Omental fat pad (tissue), 4 donors: ENCODE results near the gene TBC1D2B. TPM values are rescaled to one million over a fixed set of nuclear protein-coding genes. Genes with fewer than 3 reads are reported as not detected.
A peak's percentile ranks its signal among the peaks of the same experiment; 100 is the strongest.

Source experiments
- ATAC-seq: fragments of 150-250 bp; one replicate; pipeline ENCODE4 v1.9.1; 2016; ENCODE audit warnings: mild to moderate bottlenecking, moderate library complexity; ENCODE audit not compliant: low FRiP score
- DNase-seq: peaks from one replicate; pipeline ENCODE4 v3.0.0-alpha.2; 2019; ENCODE audit warnings: low spot score
- total RNA-seq, 4 donors: library from RNA; depleted of rRNA; stranded (reverse); fragments of >200 nt; gene quantifications; one replicate each; pipeline ENCODE4 v1.1.0, GENCODE V29; 2016
- TF ChIP-seq, protein P1 (sequence below), 3 donors: fragments of 450-650 bp; IDR thresholded peaks; one replicate each; pipeline ENCODE4 v1.5.1; 2016 to 2017; ENCODE audit warnings: antibody characterized with exemption in 3 of 3, mild to moderate bottlenecking in 3 of 3, moderate library complexity in 2 of 3

Gene TBC1D2B
- total RNA-seq, 4 donors from 2014 or later = 50.3 to 134 (median 95.5) TPM

DNA sequence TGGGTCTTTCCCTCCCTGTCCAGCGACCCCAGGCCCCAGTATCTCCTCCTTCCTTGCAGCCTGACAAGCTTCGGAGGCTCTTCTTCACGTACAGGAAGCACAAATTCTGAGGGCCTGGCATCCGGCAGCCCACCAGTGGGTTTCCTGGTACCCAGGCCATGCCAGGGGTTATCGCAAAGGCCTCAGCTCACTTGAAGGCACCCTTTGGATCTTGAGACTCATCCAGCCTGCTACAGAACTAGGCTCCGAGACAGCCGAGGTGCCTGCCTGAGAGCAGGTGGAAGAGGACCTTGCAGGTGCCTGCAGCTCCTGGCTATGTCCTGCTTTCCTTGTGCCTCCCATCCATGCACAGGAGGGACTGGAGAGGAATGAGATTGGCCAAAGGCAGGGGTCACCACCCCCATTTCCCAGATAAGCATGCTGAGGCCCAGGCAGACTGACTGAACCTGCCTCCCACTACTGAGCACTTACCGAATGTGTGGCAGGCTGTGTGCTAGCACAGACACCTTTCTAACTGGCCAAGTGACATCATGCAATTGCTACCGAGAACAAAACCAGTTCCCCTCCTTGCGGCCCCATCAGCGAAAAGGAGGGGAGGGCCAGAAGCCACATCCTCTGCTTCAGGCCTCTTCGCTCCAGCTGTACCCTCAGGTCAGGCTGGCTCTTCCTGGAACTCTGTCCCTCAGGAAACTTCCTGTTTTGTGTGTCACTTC is 26.1 kb upstream of the TBC1D2B start:
- no peak for DNase-seq
- TF ChIP-seq, protein P1, sequence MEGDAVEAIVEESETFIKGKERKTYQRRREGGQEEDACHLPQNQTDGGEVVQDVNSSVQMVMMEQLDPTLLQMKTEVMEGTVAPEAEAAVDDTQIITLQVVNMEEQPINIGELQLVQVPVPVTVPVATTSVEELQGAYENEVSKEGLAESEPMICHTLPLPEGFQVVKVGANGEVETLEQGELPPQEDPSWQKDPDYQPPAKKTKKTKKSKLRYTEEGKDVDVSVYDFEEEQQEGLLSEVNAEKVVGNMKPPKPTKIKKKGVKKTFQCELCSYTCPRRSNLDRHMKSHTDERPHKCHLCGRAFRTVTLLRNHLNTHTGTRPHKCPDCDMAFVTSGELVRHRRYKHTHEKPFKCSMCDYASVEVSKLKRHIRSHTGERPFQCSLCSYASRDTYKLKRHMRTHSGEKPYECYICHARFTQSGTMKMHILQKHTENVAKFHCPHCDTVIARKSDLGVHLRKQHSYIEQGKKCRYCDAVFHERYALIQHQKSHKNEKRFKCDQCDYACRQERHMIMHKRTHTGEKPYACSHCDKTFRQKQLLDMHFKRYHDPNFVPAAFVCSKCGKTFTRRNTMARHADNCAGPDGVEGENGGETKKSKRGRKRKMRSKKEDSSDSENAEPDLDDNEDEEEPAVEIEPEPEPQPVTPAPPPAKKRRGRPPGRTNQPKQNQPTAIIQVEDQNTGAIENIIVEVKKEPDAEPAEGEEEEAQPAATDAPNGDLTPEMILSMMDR (IDR thresholded peaks at IDR 0.05) = no peak

DNA sequence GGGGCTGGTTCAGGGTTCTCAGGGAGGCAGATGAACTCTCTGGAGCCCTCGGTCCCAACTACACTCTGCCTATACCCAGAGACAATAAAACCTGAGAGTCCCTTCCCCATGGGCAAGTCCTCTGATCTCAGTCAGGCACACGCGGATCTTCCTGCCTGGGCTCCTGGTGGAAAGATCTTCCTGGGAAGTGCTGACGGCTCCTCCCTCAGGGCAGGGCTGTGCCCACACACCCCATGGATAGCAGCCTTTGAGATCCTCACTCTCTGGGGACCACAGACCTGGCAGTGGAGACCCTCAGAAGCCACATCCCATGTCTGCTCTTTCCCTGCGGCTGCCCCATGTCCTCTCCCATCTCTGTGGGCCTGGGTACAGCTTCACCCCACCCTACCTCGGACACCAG is 25.2 kb upstream of the TBC1D2B start:
- ATAC-seq (no peak), DNase-seq (no peak)
- TF ChIP-seq, protein P1 (IDR thresholded peaks at IDR 0.05) = no peak

More for the DNA sequence above, 26.1 kb upstream of the TBC1D2B start:
- no peak for ATAC-seq

DNA sequence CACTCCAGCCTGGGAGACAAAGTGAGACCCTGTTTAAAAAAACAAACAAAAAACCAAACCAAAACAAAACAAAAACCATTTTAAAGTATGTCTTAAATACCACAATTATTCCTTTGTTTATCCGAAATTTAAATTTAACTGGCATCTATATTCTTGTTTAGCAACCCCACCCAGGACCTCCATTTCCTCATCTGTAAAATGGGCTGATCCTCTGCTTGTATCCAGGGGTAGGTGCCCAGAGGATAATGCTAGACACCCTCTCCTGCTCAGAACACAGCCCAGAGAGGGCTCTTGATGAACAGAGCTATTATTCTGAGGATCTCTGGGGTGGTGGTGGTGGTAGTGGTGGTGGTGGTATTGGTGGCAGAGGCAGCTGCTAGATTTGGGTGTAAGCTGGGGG is 24.7 kb upstream of the TBC1D2B start:
- ATAC-seq (no peak), DNase-seq (no peak)
- TF ChIP-seq, protein P1 (IDR thresholded peaks at IDR 0.05) = no peak

DNA sequence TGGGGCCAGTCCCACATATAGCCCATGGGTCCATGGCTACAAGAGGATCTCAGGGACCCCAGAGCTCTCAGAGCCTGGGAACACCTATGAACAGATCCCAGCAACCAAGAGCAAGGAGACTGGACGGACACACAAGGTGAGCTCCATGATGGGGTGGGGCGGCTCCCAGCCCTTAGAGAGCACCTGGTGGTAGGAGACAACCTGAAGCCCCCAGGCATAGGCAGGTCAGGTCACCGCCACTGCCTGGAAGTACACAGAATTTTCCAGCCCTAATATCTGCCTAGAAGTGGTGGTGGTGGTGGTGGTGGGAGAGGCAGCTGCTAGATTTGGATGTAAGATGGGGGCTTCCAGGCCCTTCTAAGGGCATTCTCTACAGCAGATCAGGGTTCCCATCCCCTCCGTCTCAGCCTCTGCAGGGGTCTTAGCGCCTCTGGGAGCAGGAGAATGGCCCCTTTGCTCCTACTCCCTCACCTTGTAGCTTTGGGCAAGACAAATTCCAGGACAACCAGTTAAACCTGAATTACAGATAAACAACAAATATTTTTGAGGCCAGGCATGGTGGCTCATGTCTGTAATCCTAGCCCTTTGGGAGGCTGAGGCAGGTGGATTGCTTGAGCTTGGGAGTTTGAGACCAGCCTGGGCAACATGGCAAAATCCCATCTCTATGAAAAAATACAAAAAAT is 24.1 kb upstream of the TBC1D2B start:
- TF ChIP-seq, protein P1 (IDR thresholded peaks at IDR 0.05) = no peak
- ATAC-seq (peak; percentile 22), DNase-seq (no peak)

DNA sequence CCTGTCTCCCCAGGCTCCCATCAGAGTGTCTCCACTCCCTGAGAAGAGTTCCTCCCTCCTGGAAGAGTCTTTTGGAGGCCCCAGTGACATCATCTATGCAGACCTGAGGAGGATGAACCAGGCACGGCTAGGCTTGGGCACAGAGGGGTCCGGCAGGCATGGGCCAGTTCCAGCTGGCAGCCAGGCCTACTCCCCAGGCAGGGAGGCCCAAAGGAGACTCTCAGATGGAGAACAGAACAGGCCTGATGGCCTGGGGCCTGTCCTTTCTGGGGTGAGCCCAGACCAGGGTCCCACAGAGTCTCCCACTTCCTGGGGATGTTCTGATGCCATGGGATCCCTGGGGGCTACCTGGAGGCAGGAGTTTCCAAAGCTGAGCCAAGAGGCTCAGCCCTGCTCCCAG is 23.4 kb upstream of the TBC1D2B start:
- no peak for DNase-seq
- ATAC-seq = no peak
- TF ChIP-seq, protein P1 (IDR thresholded peaks at IDR 0.05) = no peak

DNA sequence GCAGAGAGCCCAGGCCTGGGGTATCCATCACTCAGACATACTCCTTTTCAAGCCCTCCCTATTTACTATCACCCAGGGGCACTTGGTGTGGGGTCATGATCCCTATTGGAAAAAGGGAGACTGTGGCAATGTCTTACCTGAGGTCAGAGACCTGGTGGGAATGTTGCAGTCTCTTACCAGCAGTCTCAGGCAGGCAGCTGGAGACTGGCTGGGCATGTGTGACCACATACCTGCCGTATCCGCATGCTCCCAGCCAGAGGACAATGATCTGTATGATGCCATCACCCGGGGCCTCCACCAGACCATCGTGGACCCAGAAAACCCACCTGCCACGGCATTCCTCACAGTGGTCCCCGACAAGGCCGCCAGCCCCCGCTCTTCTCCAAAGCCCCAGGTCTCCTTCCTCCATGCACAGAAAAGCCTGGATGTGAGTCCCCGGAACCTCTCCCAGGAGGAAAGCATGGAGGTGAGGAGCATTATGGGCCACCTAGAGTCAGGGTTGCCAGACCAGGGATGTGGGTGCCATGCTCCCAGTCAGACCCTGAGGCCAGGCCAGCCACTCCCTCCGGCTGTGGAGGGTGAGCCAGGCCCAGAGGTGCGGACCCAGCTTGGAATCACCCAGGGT is 20.7 kb upstream of the TBC1D2B start:
- DNase-seq = no peak

More for the DNA sequence above, 20.7 kb upstream of the TBC1D2B start:
- no peak for ATAC-seq
- TF ChIP-seq, protein P1 (IDR thresholded peaks at IDR 0.05) = no peak
